GM21390 (cell line): ENCODE results near the gene F11.
"Not testable (repeated sequence)": the region's sequence is repeated elsewhere in the genome, so short reads cannot be mapped to it uniquely, and the experiment has no call there.

Source experiments
- ATAC-seq: cut with Tn5 transposase; IDR thresholded peaks from one replicate; pipeline ENCODE4 v1.9.1; 2021; ENCODE audit not compliant: unreplicated experiment

The F11 gene

DNA sequence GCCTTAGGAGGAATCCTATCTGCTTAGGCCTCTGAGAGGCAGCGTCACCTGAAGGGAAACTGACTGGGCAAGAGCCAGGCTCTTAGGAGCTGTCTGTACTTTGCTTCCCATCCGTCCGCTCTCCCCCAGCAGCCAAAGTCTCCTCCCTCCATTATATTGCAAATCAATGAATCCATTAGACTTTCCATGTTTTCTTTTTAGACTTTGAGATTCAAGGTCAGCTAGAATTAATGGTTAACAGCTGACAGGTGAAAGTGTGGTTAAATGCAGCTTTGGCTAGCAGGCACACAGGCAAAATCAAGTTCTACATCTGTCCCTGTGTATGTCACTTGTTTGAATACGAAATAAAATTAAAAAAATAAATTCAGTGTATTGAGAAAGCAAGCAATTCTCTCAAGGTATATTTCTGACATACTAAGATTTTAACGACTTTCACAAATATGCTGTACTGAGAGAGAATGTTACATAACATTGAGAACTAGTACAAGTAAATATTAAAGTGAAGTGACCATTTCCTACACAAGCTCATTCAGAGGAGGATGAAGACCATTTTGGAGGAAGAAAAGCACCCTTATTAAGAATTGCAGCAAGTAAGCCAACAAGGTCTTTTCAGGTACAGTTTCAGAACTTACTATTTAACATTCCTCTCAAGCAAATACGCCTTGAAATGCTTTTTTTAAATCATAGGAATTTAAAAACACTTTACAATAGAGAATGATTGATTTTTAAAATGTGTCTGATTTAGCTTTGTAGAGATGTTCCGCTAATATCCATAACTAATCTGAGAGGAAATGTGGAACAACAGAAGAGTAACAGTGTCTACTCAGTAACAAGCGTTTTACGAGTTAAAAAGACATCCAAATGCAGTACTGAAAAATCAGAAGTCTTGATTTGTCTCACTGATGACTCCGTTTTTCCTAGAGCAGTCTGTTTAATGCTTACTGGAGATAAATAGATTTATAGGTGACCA is at the start of gene F11:
TSS of gene F11 (plus strand) at position 507 of the 970 bp plus-strand sequence. CDS start 948 bp downstream, outside the sequence.
- ATAC-seq, result no peak

DNA sequence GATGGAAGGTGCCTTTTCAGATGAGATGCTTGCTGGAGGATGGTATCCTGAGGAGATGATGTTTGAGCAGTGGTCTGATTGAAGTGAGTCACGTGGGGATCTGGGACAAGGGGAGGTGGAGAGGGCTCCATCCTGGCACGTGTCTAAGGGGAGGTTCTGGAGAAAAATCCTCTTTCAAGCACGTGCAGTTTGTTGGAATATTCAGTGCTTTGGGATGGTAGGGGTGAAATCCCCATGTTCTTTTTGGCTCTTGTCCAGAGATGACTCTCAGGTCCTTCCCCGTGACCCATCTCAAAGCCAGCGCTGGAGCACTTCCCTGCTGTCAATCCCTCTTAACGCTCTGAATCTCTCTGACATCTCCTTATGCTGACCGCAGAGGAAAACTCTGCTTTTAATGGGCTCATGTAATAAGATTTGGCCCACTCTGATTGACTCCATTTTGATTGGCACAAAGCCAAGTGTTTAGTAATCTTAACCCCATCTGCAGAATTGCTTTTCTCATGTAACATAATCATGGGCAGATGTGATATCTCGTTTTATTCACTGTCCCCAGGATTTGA is 49.4 kb upstream of the F11 start:
- no peak for ATAC-seq

DNA sequence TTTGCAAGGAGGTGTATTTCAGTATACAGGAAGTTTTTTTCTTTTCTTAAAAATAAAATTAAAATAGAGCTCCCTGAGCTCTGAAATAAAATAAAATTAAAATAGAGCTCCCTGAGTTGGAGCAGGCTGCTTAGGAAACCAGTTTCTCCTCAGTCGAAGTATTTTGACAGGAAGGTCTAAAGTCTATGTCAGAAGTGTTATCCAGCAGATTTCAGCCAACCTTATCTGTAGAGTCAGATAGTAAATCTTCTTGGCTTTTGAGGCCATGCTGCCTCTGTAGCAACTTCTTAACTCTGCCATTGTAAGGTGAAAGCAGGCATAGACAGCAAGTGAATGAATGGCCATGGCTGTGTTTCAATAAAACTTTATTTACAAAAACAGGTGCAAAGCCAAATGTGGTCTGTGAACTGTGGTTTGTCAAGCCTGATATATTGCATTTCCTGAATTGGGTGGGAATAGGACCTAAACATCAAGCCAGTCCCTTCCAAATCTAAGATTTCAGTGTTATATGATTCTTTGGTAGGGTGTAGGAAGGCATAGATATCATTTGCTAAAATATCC is 48.2 kb upstream of the F11 start:
- ATAC-seq, result no peak

DNA sequence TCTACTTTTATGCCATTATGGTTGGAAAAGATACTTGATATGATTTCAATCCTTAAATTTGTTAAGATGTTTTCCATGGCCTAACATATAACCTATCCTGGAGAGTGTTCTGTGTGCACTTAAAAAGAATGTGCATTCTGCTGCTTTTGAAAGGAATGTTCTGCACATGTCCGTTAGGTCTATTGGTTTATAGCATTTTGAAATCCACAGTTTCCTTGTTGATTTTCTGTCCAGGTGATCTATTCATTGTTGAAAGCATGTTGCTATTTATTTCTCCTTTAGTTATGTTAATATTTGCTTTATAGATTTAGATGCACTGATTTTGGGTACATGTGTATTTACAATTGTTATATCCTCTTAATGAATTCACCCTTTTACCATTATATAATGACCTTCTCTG is 44.4 kb upstream of the F11 start:
- ATAC-seq, result no peak

DNA sequence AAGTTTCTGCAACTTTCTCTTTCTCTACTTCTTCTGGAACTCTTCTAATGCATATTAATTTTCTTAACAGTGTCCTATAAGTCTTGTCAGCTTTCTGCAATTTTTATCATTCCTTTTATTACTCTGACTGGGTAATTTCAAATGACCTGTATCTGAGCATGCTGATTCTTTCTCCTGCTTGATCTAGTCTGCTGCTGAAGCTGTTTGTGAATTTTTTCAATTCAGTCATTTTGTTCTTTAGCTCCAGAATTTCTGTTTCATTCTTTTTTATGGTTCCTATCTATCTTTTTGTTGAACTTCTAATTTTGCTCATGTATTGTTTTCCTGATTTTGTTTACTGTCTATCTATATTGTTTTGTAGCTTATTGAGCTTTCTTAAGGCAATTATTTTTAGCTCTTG is 40.1 kb upstream of the F11 start:
- ATAC-seq, result no peak

DNA sequence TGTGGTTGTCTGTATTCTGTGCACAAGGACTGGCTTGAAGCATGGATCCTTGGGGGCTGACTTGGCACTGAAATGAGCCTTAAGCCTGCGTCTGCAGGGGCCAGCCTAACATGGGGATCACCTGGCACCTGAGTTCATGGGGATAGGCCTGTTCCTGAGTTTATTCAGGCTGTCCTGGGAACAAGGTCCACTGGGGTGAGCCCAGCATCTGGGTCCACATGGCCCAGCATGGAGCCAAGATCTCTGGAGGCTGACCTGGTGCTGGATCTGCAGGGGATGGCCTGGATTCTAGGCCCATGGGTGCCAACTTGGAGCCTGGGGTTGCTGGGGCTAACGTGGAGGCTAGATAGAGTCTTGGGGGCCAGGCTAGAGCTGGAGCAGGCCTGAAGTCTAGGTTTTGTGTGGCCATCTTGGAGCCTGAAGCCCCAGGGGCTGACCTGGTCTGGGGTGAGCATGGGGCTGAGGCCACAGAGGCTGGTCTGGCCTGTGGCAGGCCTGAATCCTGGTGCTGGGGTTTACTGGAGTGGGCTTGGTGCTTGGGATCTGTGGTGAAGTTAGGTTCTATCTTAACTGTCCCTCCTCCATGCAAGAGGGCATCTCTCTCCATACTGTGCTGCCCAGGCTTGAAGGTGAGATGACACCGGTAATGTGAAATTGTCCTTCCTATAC is 39.3 kb upstream of the F11 start:
- ATAC-seq, result no peak

DNA sequence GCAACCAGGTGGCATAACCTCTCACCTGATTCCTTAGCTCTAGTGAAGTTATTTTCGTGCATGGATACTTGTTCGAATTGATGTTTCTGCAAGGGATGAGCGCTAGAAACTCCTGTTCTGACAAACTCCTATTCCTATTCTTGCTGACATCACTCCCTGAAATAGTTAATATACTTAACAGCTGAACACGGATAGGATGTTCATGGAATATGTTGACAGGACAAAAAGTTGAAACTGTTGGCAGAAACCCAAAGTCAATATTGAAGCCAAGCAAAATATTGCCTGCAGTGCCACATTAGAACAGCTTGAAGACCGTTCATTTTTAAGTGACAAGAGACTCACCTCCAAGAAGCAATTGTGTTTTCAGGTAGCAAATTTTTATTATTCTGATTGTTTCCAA is 38.8 kb upstream of the F11 start, which contains the start of gene KLKB1:
TSS of gene KLKB1 (plus strand) at position 287 of the 400 bp plus-strand sequence. CDS start 689 bp downstream, outside the sequence.
- ATAC-seq, result no peak

DNA sequence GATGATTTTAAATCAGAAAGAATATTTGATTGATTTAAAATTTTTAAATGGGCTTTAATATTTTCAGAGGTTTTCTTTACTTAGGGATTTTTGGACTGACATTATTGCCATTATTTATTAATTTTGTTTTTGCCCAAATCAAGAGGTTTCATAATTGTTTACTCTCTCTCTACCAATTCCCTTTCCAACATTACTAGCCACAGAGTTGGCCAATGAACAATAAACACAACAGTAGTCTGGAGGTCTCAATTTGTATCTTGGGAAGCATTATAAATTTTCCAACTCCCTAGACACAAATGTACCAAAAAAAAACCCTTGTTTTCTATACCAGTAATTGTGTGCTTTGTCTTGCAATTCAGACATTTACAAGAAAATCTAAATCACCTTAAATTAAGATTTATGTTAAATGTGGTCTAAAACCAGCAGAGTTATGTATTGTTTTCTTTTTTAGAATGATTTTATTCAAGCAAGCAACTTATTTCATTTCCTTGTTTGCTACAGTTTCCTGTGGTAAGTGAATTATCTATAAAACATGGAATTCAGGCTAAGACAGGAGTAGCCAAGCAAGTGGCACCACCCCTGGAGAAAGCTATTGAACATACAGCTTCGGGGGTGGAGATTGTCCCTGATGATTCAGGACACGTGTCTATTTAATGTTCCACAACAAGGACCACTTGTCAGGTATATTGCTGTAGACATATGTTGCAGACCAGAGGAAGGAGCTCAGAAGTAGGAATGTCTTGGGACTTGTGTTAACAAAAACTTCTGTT is 38.1 kb upstream of the F11 start:
- no peak for ATAC-seq

DNA sequence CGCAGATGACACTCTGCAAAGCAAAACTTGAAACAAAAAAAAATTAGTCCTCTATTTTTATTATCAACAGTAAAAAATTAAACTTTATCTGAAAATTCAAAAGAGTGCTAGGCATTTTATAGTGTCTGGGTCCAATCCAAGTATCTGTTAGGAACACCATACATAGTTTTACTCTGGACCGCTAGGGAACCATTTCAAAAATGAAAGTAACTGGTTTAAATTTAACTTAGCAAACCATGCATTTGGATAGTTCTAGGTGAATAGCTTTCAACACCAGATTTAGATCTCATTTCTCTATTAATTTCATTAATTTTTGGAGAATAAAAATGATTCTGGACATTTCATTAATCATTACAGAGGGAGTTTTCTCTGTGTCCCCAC is 37.5 kb upstream of the F11 start:
- no peak for ATAC-seq

DNA sequence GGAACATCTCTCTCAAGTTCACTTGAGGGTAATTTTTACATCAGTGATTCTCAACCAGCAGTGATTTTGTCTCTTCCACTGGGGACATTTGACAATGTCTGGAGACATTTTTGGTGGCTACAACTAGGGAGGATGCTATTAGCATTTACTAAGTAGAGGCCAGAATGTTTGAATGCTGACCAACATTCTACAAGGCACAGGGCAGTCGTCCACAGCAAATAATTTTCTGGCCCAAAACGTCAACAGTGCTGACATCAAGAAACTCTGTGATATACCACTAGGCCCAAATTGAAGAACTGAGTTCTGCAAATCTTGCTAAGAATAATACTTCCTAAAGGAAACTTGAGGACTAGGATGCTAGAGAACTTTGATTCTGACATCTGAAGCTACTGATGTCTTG is 31.6 kb upstream of the F11 start:
- no peak for ATAC-seq

DNA sequence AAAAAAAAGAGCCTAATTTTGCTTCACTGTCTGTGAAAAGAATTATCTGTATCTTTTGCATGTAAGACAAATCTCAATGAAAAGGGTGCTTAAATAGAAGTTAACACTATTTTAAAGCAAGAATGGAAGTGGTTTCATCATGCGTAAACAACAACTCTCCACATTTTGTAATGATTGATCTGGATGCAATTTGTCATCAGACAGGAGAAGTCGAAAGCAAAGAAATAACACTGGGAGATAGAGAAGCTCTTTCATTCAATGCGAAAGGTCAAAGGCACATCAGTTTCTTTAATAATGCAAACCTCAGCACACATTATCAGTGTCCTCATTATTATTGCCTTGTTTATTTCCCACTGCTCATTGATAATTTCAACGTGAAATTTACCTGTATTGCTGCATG is 29.9 kb upstream of the F11 start:
- ATAC-seq, result no peak

DNA sequence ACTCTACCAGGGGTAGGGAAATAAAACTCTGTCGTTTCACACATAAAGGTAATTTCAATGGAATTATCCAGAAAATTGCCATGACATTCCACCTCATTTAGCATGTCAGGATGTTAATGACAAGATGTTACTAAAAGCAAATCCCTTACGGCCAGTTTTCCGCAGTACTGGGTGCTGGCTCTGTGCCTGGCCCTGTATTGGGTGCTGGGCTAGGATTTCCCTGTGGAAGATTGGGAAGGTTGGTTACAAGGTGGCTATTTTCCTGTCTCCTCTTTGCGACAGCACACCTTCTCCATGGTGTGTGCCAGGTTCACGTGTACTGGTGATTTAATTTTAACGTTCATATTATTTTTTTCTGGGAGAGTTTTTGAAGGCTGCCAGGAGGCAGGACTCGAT is 25.5 kb upstream of the F11 start:
- no peak for ATAC-seq

DNA sequence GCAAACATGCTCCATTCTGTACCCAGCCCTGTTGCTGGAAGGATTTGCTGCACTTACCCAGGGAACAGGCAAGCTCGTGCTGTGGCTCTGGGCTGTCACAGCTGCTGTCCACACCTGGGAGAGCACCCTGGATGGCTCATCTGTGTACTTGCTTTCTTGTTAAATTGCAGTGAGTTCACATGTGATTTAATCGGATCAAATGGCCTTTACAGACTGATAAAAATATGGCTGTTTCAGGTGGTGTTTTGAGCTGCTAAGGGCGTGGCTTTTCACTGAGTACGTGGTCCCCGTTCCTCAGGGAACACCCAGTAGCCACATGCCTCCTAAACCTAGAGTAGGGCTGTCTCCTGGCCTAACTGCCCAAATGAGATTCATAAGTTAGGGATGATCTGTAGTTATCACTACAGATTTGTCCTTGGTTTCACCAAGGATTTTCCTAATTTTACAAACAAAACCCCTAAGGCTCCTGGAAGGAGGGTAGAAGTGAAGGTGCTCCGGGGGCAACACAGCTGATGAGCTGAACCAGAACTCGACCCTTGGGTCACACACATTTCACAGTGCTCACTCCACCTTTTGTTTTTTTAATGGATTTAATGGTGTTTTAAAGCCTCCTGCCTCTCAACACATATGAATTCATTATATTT is 25.0 kb upstream of the F11 start:
- ATAC-seq, result no peak

DNA sequence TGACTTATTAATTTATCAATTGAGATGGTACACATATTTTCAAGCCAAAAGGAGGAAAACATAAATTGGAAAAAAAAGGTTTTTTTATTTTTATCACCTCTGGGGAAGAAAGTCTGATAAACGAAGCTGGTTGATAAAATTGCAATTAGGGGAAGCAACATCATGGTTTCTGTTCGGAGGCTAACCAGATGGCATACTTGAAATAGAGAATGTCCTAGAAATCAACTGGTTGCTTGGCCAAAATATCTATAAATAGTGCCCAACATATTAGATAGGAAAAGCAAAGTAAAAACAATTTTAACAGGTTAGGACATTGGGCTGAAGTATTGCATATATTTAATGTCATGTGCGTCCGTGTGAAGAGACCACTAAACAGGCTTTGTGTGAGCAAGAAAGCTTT is 24.4 kb upstream of the F11 start:
- no peak for ATAC-seq

DNA sequence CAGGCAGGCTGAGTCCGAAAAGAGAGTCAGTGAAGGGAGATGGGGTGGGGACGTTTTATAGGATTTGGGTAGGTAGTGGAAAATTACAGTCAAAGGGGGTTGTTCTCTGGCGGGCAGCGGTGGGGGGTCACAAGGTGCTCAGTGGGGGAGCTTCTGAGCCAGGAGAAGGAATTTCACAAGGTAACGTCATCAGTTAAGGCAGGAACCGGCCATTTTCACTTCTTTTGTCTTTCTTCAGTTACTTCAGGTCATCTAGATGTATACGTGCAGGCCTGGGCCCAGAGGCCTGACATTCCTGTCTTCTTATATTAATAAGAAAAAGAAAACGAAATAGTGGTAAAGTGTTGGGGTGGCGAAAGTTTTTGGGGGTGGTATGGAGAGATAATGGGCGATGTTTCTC is 24.0 kb upstream of the F11 start:
- not testable (repeated sequence) for ATAC-seq

DNA sequence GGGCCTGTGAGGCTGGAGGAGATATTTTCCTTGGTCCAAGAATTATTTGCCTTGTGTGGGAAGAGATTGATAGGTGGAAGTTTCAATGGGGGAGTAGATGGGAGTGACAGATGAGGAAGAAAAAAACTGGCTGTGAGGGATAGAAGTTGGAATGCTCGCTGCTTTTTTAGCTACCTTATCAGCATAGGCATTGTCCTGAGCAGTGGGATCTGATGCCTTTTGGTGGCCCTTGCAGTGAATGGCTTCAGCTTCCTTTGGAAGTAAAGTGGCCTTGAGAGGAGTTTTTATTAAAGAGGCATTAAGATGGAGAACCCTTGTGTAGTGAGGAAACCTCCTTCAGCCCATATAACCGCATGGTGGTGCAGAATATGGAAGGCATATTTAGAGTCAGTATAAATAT is 22.7 kb upstream of the F11 start:
- no peak for ATAC-seq

DNA sequence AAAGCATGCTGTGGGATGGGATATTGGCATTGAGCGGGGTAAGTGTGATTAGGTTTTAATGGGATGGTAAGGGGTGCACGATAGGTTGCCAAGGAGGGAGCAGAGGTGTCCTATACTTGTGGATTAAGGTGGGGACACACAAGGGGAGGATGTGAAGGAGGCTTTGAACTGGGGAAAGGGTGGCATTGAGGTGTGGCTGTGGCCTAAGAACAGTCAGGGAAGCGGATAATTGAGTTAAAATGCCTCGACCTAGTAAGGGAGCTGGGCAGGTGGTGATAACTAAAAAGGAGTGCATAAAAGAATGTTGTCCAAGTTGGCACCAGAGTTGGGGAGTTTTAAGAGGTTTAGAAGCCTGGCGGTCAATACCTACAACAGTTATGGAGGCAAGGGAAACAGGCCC is 21.2 kb upstream of the F11 start:
- ATAC-seq, result no peak

DNA sequence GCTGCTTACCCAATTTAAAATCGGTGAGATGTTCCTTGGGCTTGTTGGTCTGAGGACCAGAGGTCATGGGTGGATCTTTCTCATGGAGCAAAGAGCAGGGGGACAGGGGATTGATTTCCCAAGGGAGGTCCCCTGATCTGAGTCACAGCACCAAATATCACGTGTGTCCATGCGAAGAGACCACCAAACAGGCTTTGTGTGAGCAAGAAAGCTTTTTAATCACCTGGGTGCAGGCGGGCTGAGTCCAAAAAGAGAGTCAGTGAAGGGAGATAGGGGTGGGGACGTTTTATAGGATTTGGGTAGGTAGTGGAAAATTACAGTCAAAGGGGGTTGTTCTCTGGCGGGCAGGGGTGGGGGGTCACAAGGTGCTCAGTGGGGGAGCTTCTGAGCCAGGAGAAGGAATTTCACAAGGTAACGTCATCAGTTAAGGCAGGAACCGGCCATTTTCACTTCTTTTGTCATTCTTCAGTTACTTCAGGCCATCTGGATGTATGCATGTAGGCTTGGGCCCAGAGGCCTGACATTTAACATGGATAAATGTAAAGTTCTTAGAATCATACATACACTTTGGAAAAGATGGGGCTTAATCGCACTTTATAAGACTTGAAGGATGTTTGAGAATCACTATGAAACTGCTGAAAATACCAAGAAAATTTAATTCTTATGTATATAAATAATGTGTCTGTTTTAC is 18.8 kb upstream of the F11 start:
- not testable (repeated sequence) for ATAC-seq

DNA sequence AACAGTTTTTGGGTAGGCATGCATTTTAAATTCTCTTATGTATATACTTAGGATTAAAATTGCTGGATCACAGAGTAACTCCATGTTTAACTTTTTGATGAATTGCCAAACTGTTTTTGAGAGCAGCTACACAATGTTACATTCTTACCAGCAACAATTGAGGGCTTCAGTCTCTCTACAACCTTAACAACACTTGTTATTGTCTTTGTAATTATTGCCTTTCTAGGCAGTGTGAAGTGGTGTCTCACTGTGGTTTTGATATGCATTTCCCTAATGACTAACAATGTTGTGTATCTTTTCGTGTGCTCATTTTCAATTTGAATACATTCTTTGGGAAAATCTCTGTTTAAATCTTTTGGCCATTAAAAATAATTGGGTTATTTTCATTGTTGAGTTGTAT is 17.3 kb upstream of the F11 start:
- no peak for ATAC-seq
